Psoas muscle (tissue), 8 donors: ENCODE data around the gene NT5C1A. TPM values are rescaled to one million over a fixed set of nuclear protein-coding genes. Genes with fewer than 3 reads are reported as not detected.

Experiments
- ATAC-seq, 4 donors: fragments of 200-7000 bp; cut with Tn5 transposase; one replicate each; pipeline ENCODE4 v1.9.1; 2020; ENCODE audit warnings: moderate library complexity in 3 of 4, mild to moderate bottlenecking in 2 of 4
- DNase-seq, 2 donors: peaks; one replicate each; pipeline ENCODE4 v3.0.0-alpha.2; 2020
- H3K27ac ChIP-seq: fragments of 200-600 bp; one replicate; pipeline ENCODE4 v1.8.0; 2022
- H3K27me3 ChIP-seq, 3 donors: fragments of 200-600 bp in 1 of 3; one replicate each; pipeline versions ENCODE4 v1.6.1 to v1.8.0; 2013 to 2022; ENCODE audit warnings: low read length in 2 of 3, mild to moderate bottlenecking in 2 of 3, moderate library complexity in 1 of 3; ENCODE audit not compliant: insufficient read depth in 3 of 3
- H3K36me3 ChIP-seq, 2 donors: fragments of 200-600 bp in 1 of 2; one replicate each; pipeline versions ENCODE4 v1.6.1 to v1.8.0; 2013 to 2022; ENCODE audit warnings: low read depth in 1 of 2, mild to moderate bottlenecking in 1 of 2, moderate library complexity in 1 of 2; ENCODE audit not compliant: insufficient read depth in 1 of 2
- H3K4me1 ChIP-seq: fragments of 200-600 bp; one replicate; pipeline ENCODE4 v1.8.0; 2022
- H3K4me3 ChIP-seq: fragments of 200-600 bp; one replicate; pipeline ENCODE4 v1.8.0; 2022; ENCODE audit warnings: mild to moderate bottlenecking
- H3K9me3 ChIP-seq: fragments of 200-600 bp; one replicate; pipeline ENCODE4 v1.8.0; 2022
- WGBS, 3 donors: extraction: QIAGEN DNeasy Blood & Tissue Kit; methylation state at CpG; one replicate each; pipeline versions ENCODE4 v1.1.6 to v1.1.7; 2013; 5-methylcytosine and 5-hydroxymethylcytosine counted together
- intact Hi-C, 2 donors: fragments of 100-400 bp; cut with DNase I; formaldehyde crosslinking; loops; one replicate each; pipeline versions ENCODE4 v1.11.0 to v1.14.2; 2022
- polyA plus RNA-seq, 3 donors: library from polyadenylated mRNA; stranded (reverse); fragments of 200-250 nt; gene quantifications; one replicate each; pipeline ENCODE4 v1.2.3, GENCODE V29; 2013
- total RNA-seq, 4 donors: library from RNA; stranded (reverse); fragmentation: NEBNext Ultra II Directional in 2 of 4; extraction: Animal tissue kit (Norgen Biotek cat#: 25700) in 2 of 4; gene quantifications; one replicate each; pipeline versions ENCODE4 v1.2.1 to v1.2.4, GENCODE V29; 2021 to 2023
- TF ChIP-seq, protein P1 (sequence below): fragments of 200-600 bp; IDR thresholded peaks from one replicate; pipeline ENCODE4 v1.8.0; 2022; ENCODE audit warnings: antibody characterized with exemption
- donor health status: healthy with polysubstance abuse.
- donor health status: DM: no; HTN: no; CAD: no; lungs with moderate emphysema.
- donor health status: Bipolar disorder and iron deficiency.
- donor health status: healthy.
- donor health status: DM: yes; HTN: yes; CAD: no.
- donor health status: DM: no; HTN: no; CAD: no.
- donor health status: DM: no; HTN: no; CAD: no.
- donor health status: DM: yes; HTN: yes; CAD: no.

The NT5C1A gene
- total and polyA plus RNA-seq, 7 donors = 1.2 to 112 (median 35.0) TPM

DNA sequence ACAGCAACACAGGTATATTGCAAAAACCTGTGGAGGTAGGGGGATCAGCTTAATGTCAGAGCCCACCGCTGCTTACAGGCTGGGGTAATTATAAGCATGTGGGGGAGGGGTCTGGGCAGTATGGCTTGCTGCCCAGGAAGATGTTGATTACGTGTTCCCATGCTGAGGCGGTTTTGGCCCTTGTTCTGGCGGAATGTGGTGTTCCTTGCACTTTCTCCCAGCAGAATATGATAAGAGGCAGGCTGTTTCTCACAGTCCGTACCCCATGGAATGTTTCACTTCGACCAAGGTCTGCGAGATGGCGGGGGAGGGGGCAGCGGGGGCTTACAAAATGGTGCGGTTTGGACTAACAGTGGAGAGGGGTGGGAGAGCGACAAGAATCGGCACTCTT, 29.1 kb upstream of the NT5C1A start:
- no peak for ATAC-seq
- TF ChIP-seq, protein P1, sequence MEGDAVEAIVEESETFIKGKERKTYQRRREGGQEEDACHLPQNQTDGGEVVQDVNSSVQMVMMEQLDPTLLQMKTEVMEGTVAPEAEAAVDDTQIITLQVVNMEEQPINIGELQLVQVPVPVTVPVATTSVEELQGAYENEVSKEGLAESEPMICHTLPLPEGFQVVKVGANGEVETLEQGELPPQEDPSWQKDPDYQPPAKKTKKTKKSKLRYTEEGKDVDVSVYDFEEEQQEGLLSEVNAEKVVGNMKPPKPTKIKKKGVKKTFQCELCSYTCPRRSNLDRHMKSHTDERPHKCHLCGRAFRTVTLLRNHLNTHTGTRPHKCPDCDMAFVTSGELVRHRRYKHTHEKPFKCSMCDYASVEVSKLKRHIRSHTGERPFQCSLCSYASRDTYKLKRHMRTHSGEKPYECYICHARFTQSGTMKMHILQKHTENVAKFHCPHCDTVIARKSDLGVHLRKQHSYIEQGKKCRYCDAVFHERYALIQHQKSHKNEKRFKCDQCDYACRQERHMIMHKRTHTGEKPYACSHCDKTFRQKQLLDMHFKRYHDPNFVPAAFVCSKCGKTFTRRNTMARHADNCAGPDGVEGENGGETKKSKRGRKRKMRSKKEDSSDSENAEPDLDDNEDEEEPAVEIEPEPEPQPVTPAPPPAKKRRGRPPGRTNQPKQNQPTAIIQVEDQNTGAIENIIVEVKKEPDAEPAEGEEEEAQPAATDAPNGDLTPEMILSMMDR = no peak
- peaks cover 9% of the 10 kb centered on the region for H3K4me1 ChIP-seq
- H3K9me3 ChIP-seq = no peaks in the 10 kb centered on the region
- no peak overlapping the region for H3K27ac ChIP-seq
- no peaks in the 10 kb centered on the region for H3K27me3 ChIP-seq
- H3K36me3 ChIP-seq = no peaks in the 10 kb centered on the region
- H3K4me3 ChIP-seq = no peak overlapping the region
- DNase-seq = no peak
- intact Hi-C loops = no loop called here
- 25 to 28% (median 27%) methylated on average over 12 of the region's 12 CpGs for WGBS, 3 donors

DNA sequence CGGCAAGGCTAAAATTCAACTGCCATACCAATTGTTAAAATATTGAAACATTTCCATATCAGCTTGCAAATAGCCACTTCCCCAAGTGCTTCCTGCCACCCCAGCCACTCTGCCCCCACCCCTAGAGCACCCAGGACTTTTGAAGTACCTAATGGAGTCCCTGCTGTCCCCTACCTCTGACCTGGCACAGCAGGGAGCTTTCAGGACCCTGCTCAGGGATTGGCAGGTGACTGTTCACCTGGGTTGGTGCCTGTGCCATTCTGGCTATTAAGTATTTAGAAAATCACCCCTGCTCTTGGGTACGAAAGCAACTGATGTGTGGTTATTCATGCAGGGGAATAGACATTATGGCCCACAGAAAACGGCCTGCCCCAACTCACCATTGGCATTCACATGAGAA, 28.4 kb upstream of the NT5C1A start:
- ATAC-seq = no peak
- no peak for DNase-seq
- TF ChIP-seq, protein P1 = no peak
- Histone ChIP-seq H3K4me1 (peaks cover 16% of the 10 kb centered on the region), H3K9me3 (no peaks in the 10 kb centered on the region), H3K36me3 (no peaks in the 10 kb centered on the region), H3K27ac (no peak overlapping the region), H3K4me3 (no peak overlapping the region), H3K27me3 (no peaks in the 10 kb centered on the region)
- WGBS, 3 donors = 68 to 87% (median 81%) methylated on average over 3 of the region's 3 CpGs
- intact Hi-C loops = no loop called here

DNA sequence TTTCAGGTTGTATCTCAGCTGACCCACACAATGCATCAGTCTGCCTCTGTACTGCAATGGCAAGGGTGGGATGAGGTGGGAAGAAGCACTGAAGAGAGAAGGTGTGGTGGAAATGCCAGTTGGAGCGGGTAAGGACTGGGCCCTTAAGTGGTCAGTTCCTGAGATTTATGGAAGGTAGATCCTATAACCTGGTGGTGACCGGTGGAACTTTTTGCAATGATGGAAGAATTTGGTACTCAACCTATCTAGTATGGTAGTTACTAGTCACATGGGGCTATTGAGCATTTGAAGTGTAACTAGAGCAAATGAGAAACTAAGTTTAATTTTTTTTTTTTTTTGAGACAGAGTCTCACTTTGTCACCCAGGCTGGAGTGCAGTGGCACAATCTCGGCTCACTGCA, 27.5 kb upstream of the NT5C1A start:
- Histone ChIP-seq H3K4me1 (peaks cover 21% of the 10 kb centered on the region), H3K9me3 (no peaks in the 10 kb centered on the region), H3K36me3 (no peaks in the 10 kb centered on the region), H3K4me3 (no peak overlapping the region), H3K27me3 (no peaks in the 10 kb centered on the region), H3K27ac (no peak overlapping the region)
- intact Hi-C loops = loop anchor here in 1 of 2 donors (5.0 kb wide), 1 partner anchor 42 kb away; no protein-coding TSS in a partner anchor
- WGBS, 3 donors = 74 to 93% (median 93%) methylated on average over 2 to 3 of the region's 3 CpGs
- TF ChIP-seq, protein P1 = no peak
- ATAC-seq (no peak), DNase-seq (no peak)

DNA sequence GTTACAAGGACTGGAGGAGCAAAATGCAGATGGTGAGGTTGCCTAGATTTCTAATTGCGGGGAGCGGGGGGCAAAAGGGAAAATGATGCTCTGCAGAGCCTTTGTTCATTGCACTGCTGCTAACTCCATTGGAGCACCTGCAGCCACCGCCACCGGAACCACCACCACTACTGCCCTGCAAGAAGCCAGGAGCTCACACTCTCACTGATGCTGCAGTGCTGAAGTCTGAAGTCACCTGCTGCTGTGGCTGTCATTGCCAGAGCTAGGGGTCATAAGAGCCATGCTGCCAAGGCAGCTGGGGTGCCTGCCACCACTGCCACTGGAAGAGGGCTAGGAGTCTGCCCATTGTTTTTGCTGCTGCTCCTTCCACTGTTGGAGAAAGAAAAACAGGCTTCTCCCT, 26.7 kb upstream of the NT5C1A start:
- WGBS, 3 donors = 62 to 86% (median 84%) methylated on average over 4 of the region's 4 CpGs

More for the DNA sequence above, 26.7 kb upstream of the NT5C1A start:
- intact Hi-C loops = loop anchor here in 1 of 2 donors (5.0 kb wide), 1 partner anchor 41 kb away; no protein-coding TSS in a partner anchor
- TF ChIP-seq, protein P1 = no peak
- Histone ChIP-seq H3K36me3 (no peaks in the 10 kb centered on the region), H3K27me3 (no peaks in the 10 kb centered on the region), H3K4me3 (no peak overlapping the region), H3K27ac (no peak overlapping the region), H3K9me3 (no peaks in the 10 kb centered on the region), H3K4me1 (peaks cover 21% of the 10 kb centered on the region)
- ATAC-seq = no peak
- DNase-seq = no peak
